HepG2 (cell line): ENCODE data around the gene KLF16. TPM values are rescaled to one million over a fixed set of nuclear protein-coding genes. Genes with fewer than 3 reads are reported as not detected.

ENCODE experiments used
- ARID2 ChIP-seq: sonication (generic); formaldehyde crosslinking; IDR thresholded peaks from 2 replicates; pipeline ENCODE4 v1.8.1; 2022; ENCODE audit warnings: mild to moderate bottlenecking, missing genetic modification reagents, borderline replicate concordance
- NKX3-1 ChIP-seq: sonication (generic); formaldehyde crosslinking; IDR thresholded peaks from 2 replicates; pipeline ENCODE4 v1.5.0; 2020; ENCODE audit warnings: missing genetic modification reagents
- POLR2G ChIP-seq: fragments of 200-400 bp; formaldehyde crosslinking; IDR thresholded peaks from 2 replicates; pipeline ENCODE4 v1.6.1; 2018; ENCODE audit warnings: mild to moderate bottlenecking, low read depth, low read length, moderate library complexity
- RARA ChIP-seq: IDR thresholded peaks from 2 replicates; pipeline ENCODE4 v1.6.1; 2016; ENCODE audit warnings: missing genetic modification reagents, missing compliant biosample characterization
- SOX5 ChIP-seq: IDR thresholded peaks from 2 replicates; pipeline ENCODE4 v1.6.1; 2016; ENCODE audit warnings: borderline replicate concordance
- SPEN ChIP-seq: sonication (generic); formaldehyde crosslinking; IDR thresholded peaks from 2 replicates; pipeline ENCODE4 v1.5.1; 2020; ENCODE audit warnings: low read depth, mild to moderate bottlenecking, missing genetic modification reagents
- STAT5B ChIP-seq: sonication (generic); formaldehyde crosslinking; IDR thresholded peaks from 2 replicates; pipeline ENCODE4 v1.4.0; 2020; ENCODE audit warnings: missing genetic modification reagents
- TBX2 ChIP-seq: sonication (generic); formaldehyde crosslinking; IDR thresholded peaks from 2 replicates; pipeline ENCODE4 v1.5.0; 2020; ENCODE audit warnings: missing genetic modification reagents, mild to moderate bottlenecking, borderline replicate concordance
- ZNF264 ChIP-seq: sonication (generic); formaldehyde crosslinking; IDR thresholded peaks from 2 replicates; pipeline ENCODE4 v1.4.0; 2020; ENCODE audit warnings: missing genetic modification reagents
- ZNF644 ChIP-seq: IDR thresholded peaks from 2 replicates; pipeline ENCODE4 v1.6.1; 2016; ENCODE audit warnings: low read depth
- ZNF883 ChIP-seq: sonication (generic); formaldehyde crosslinking; IDR thresholded peaks from 2 replicates; pipeline ENCODE4 v1.5.1; 2020; ENCODE audit warnings: mild to moderate bottlenecking, missing genetic modification reagents; ENCODE audit errors: not compliant biosample characterization
- ZSCAN25 ChIP-seq: sonication (generic); formaldehyde crosslinking; IDR thresholded peaks from 2 replicates; pipeline ENCODE4 v1.8.0; 2022; ENCODE audit warnings: mild to moderate bottlenecking, missing genetic modification reagents
- polyA plus RNA-seq, 8 experiments: library from polyadenylated mRNA; depleted of rRNA in 3 of 8; stranded (reverse) in 7 of 8; unstranded in 1 of 8; fragments of >200 nt; fragmentation: Illumina TruSeq in 4 of 8; extraction: Trizol in 4 of 8; gene quantifications; 2 replicates each; pipeline versions ENCODE4 v1.2.1 to v1.2.3, GENCODE V29; 2011 to 2016; ENCODE audit warnings: low read depth in 4 of 8, missing spikeins in 1 of 8, mixed read lengths in 1 of 8; ENCODE audit not compliant: insufficient read depth in 1 of 8
- total RNA-seq, 5 experiments: library from RNA; depleted of rRNA; stranded (reverse); fragments of >200 nt; fragmentation: Illumina TruSeq; extraction: Trizol; gene quantifications; 2 replicates each; pipeline ENCODE4 v1.2.3, GENCODE V29; 2016; ENCODE audit warnings: low read depth in 1 of 5
- TF ChIP-seq, protein P1 (sequence below): sonication (generic); formaldehyde crosslinking; IDR thresholded peaks from 2 replicates; pipeline ENCODE4; 2020; ENCODE audit warnings: missing genetic modification reagents, mild to moderate bottlenecking, borderline replicate concordance
- TF ChIP-seq, protein P2 (sequence below), 2 experiments: sonication (generic) in 1 of 2; formaldehyde crosslinking in 1 of 2; IDR thresholded peaks; 2 replicates each; pipeline versions ENCODE4 v1.4.0 to v1.6.1; 2018 to 2020; ENCODE audit warnings: missing genetic modification reagents in 2 of 2, borderline replicate concordance in 1 of 2, low read depth in 1 of 2, mild to moderate bottlenecking in 1 of 2, missing biosample characterization in 1 of 2
- TF ChIP-seq, protein P3 (sequence below): sonication (generic); formaldehyde crosslinking; IDR thresholded peaks from 2 replicates; pipeline ENCODE4 v1.5.0; 2020; ENCODE audit warnings: mild to moderate bottlenecking, missing genetic modification reagents

KLF16 gene
- total and polyA plus RNA-seq, 2 of the 13 experiments (the other 11 are each of a cell fraction or from before 2014, with no cell fraction given), result 3.5 to 6.7 TPM

DNA sequence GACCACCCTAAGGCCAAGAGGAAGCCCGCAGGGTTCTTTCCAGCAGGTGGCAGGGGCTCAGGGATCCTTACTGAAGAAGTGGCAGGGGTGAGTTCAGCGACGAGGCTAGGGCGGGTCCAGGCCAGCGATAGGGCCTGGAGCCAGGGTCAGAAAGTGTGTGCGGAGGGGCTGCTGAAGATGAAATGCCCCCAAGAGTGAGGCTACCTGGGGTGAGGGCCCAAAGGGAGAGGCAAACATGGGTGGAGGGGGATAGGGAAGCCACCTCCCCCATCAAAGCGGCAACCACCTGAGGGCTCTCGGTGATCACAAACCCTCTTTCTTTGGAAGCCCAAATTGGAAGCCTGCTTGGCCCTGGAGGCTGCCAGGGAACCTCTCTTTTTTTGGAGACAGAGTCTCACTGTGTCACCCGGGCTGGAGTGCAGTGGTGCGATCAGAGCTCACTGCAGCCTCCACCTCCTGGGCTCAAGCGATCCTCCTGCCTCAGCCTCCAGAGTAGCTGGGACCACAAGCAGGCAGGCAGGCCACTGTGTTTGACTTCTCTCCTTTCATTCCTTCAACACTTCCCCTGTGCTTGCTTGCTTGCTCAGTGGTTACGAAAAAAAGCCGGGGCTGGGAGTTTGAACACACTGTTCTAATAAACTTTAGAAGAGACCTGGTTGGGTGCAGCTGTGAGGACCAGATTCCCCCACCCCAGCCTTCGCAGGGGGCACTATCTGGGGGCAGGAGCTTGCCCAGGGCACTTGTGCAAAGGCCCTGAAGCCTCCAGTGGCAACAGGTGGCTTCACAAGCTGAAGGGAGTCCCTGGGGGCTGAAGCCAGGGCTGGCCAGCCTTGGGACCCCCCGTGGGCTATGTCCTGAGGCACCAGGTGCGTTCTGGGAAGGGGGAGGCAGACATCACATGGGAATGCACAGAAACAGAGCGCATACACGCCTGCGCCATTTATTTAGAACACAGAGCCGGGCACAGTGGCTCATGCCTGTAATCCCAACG lies 49.9 kb downstream of the KLF16 start (continued):
- TF ChIP-seq ZNF883 (CRISPR knock-in tag), result peak; percentile 3
- TF ChIP-seq, protein P1, sequence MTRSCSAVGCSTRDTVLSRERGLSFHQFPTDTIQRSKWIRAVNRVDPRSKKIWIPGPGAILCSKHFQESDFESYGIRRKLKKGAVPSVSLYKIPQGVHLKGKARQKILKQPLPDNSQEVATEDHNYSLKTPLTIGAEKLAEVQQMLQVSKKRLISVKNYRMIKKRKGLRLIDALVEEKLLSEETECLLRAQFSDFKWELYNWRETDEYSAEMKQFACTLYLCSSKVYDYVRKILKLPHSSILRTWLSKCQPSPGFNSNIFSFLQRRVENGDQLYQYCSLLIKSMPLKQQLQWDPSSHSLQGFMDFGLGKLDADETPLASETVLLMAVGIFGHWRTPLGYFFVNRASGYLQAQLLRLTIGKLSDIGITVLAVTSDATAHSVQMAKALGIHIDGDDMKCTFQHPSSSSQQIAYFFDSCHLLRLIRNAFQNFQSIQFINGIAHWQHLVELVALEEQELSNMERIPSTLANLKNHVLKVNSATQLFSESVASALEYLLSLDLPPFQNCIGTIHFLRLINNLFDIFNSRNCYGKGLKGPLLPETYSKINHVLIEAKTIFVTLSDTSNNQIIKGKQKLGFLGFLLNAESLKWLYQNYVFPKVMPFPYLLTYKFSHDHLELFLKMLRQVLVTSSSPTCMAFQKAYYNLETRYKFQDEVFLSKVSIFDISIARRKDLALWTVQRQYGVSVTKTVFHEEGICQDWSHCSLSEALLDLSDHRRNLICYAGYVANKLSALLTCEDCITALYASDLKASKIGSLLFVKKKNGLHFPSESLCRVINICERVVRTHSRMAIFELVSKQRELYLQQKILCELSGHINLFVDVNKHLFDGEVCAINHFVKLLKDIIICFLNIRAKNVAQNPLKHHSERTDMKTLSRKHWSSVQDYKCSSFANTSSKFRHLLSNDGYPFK (CRISPR knock-in tag), result 0 out of 2 replicates have a peak, but pooled peaks have one; percentile 11
- TF ChIP-seq SOX5 (CRISPR knock-in tag), result no peak
- TF ChIP-seq, protein P2, sequence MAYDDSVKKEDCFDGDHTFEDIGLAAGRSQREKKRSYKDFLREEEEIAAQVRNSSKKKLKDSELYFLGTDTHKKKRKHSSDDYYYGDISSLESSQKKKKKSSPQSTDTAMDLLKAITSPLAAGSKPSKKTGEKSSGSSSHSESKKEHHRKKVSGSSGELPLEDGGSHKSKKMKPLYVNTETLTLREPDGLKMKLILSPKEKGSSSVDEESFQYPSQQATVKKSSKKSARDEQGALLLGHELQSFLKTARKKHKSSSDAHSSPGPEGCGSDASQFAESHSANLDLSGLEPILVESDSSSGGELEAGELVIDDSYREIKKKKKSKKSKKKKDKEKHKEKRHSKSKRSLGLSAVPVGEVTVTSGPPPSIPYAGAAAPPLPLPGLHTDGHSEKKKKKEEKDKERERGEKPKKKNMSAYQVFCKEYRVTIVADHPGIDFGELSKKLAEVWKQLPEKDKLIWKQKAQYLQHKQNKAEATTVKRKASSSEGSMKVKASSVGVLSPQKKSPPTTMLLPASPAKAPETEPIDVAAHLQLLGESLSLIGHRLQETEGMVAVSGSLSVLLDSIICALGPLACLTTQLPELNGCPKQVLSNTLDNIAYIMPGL (CRISPR knock-in tag; IDR thresholded peaks at IDR 0.05; ENCODE audit: borderline replicate concordance in 1 of 2, low read depth in 1 of 2), result no peak
- TF ChIP-seq SPEN (CRISPR knock-in tag), result 0 out of 2 replicates have a peak, but pooled peaks have one; percentile 3
- TF ChIP-seq, protein P3, sequence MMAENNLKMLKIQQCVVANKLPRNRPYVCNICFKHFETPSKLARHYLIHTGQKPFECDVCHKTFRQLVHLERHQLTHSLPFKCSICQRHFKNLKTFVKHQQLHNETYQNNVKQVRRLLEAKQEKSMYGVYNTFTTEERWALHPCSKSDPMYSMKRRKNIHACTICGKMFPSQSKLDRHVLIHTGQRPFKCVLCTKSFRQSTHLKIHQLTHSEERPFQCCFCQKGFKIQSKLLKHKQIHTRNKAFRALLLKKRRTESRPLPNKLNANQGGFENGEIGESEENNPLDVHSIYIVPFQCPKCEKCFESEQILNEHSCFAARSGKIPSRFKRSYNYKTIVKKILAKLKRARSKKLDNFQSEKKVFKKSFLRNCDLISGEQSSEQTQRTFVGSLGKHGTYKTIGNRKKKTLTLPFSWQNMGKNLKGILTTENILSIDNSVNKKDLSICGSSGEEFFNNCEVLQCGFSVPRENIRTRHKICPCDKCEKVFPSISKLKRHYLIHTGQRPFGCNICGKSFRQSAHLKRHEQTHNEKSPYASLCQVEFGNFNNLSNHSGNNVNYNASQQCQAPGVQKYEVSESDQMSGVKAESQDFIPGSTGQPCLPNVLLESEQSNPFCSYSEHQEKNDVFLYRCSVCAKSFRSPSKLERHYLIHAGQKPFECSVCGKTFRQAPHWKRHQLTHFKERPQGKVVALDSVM (CRISPR knock-in tag), result peak; percentile 99
- TF ChIP-seq STAT5B (CRISPR knock-in tag), result no peak
- peak; percentile 38; the same call in 1 of the 2 replicates for TF ChIP-seq POLR2G
- TF ChIP-seq ARID2 (CRISPR knock-in tag), result 0 out of 2 replicates have a peak, but pooled peaks have one; percentile 38
- no peak for TF ChIP-seq ZNF644 (CRISPR knock-in tag)
- peak; percentile 62 for TF ChIP-seq ZSCAN25 (CRISPR knock-in tag)
- TF ChIP-seq ZNF264 (CRISPR knock-in tag), result no peak
- no peak for TF ChIP-seq NKX3-1 (CRISPR knock-in tag)
- no peak for TF ChIP-seq TBX2
- no peak for TF ChIP-seq RARA (CRISPR knock-in tag)
